ENCODE measurements around the gene DBR1.

Gene DBR1

GRCh38 chr3:138219255-138219654 lies 44.5 kb upstream of the DBR1 start:
- no peak overlapping the region for H3K4me3 Mint-ChIP-seq
- peaks cover 20% of the 10 kb centered on the region for H3K36me3 Mint-ChIP-seq (ENCODE audit: low read depth)
- no peaks in the 10 kb centered on the region for H3K4me1 Mint-ChIP-seq
- H3K27me3 Mint-ChIP-seq (ENCODE audit: low read depth), result no peaks in the 10 kb centered on the region
- TF ChIP-seq CTCF (IDR thresholded peaks at IDR 0.05; ENCODE audit: unreplicated experiment in 3 of 3), result no peak
- no peak overlapping the region for H3K27ac Mint-ChIP-seq
- H3K9me3 Mint-ChIP-seq, result no peaks in the 10 kb centered on the region

GRCh38 chr3:138213398-138214085 lies 38.8 kb upstream of the DBR1 start:
- Mint-ChIP-seq H3K4me1 (no peaks in the 10 kb centered on the region), H3K4me3 (no peak overlapping the region), H3K27me3 (ENCODE audit: low read depth) (no peaks in the 10 kb centered on the region), H3K27ac (no peak overlapping the region), H3K9me3 (no peaks in the 10 kb centered on the region), H3K36me3 (ENCODE audit: low read depth) (peaks cover 34% of the 10 kb centered on the region)
- no peak for TF ChIP-seq CTCF (IDR thresholded peaks at IDR 0.05; ENCODE audit: unreplicated experiment in 3 of 3)

- Mint-ChIP-seq H3K27ac (peak overlapping the region in 1 of 3 experiments; percentile 74), H3K9me3 (no peaks in the 10 kb centered on the region), H3K36me3 (ENCODE audit: low read depth) (peaks cover 44% of the 10 kb centered on the region), H3K27me3 (ENCODE audit: low read depth) (no peaks in the 10 kb centered on the region), H3K4me3 (no peak overlapping the region), H3K4me1 (peaks cover 2% of the 10 kb centered on the region)
- TF ChIP-seq CTCF (IDR thresholded peaks at IDR 0.05; ENCODE audit: unreplicated experiment in 3 of 3), result no peak
Observed at GRCh38 chr3:138210528-138210927, 35.8 kb upstream of the DBR1 start.

GRCh38 chr3:138206196-138206595 lies 31.5 kb upstream of the DBR1 start:
- peaks cover 30% of the 10 kb centered on the region for H3K36me3 Mint-ChIP-seq (ENCODE audit: low read depth)
- no peak overlapping the region for H3K4me3 Mint-ChIP-seq
- no peak overlapping the region for H3K27ac Mint-ChIP-seq
- peaks cover 12% of the 10 kb centered on the region for H3K4me1 Mint-ChIP-seq
- H3K9me3 Mint-ChIP-seq, result no peaks in the 10 kb centered on the region
- no peak for TF ChIP-seq CTCF (IDR thresholded peaks at IDR 0.05; ENCODE audit: unreplicated experiment in 3 of 3)
- no peaks in the 10 kb centered on the region for H3K27me3 Mint-ChIP-seq (ENCODE audit: low read depth)

- Mint-ChIP-seq H3K4me3 (no peak overlapping the region), H3K4me1 (peaks cover 12% of the 10 kb centered on the region), H3K36me3 (ENCODE audit: low read depth) (peaks cover 27% of the 10 kb centered on the region), H3K27me3 (ENCODE audit: low read depth) (no peaks in the 10 kb centered on the region), H3K27ac (no peak overlapping the region), H3K9me3 (no peaks in the 10 kb centered on the region)
- no peak for TF ChIP-seq CTCF (IDR thresholded peaks at IDR 0.05; ENCODE audit: unreplicated experiment in 3 of 3)
Observed at GRCh38 chr3:138205527-138205926, 30.8 kb upstream of the DBR1 start.

GRCh38 chr3:138203938-138204337 lies 29.2 kb upstream of the DBR1 start:
- no peak for TF ChIP-seq CTCF (IDR thresholded peaks at IDR 0.05; ENCODE audit: unreplicated experiment in 3 of 3)
- H3K36me3 Mint-ChIP-seq (ENCODE audit: low read depth), result peaks cover 21% of the 10 kb centered on the region
- no peaks in the 10 kb centered on the region for H3K9me3 Mint-ChIP-seq
- no peak overlapping the region for H3K27ac Mint-ChIP-seq
- no peaks in the 10 kb centered on the region for H3K27me3 Mint-ChIP-seq (ENCODE audit: low read depth)
- H3K4me1 Mint-ChIP-seq, result peaks cover 12% of the 10 kb centered on the region
- H3K4me3 Mint-ChIP-seq, result no peak overlapping the region
